GM12891 (cell line): Measurements from ENCODE around the gene NCAPG.

ENCODE experiments used
- PAX5 ChIP-seq: IDR thresholded peaks from 2 replicates; pipeline ENCODE4 v1.6.1; 2011; ENCODE audit warnings: low read length, moderate library complexity, mild to moderate bottlenecking; ENCODE audit not compliant: insufficient read depth, severe bottlenecking
- POLR2A ChIP-seq: IDR thresholded peaks from 2 replicates; pipeline ENCODE4 v1.6.1; 2011; ENCODE audit warnings: low read depth, low read length, control low read depth
- POLR2AphosphoS5 ChIP-seq: IDR thresholded peaks from 2 replicates; pipeline ENCODE4 v1.6.1; 2011; ENCODE audit warnings: low read depth, low read length, control low read depth
- POU2F2 ChIP-seq: IDR thresholded peaks from 2 replicates; pipeline ENCODE4 v1.6.1; 2011; ENCODE audit warnings: low read depth, mild to moderate bottlenecking, control low read depth, low read length, moderate library complexity
- SPI1 ChIP-seq: IDR thresholded peaks from 2 replicates; pipeline ENCODE4 v1.6.1; 2011; ENCODE audit warnings: low read depth, low read length, control low read depth
- TAF1 ChIP-seq: IDR thresholded peaks from 2 replicates; pipeline ENCODE4 v1.6.1; 2011; ENCODE audit warnings: low read depth, low read length, control low read depth

GRCh38 chr4:17781300-17782287, 29.2 kb upstream of the NCAPG start, which contains the start of gene FAM184B:
- TF ChIP-seq POLR2AphosphoS5 (no peak), POLR2A (no peak), POU2F2 (no peak), PAX5 (no peak), TAF1 (no peak), SPI1 (no peak)
